NCI-H2171 treated with DMSO at 0.1 percent for 48 hours (cell line): ENCODE results near the gene DNER.

ENCODE experiments used
- DNase-seq: peaks from one replicate; lab custom pipeline; 2025; lab: John Stamatoyannopoulos, UW

Gene DNER

DNA sequence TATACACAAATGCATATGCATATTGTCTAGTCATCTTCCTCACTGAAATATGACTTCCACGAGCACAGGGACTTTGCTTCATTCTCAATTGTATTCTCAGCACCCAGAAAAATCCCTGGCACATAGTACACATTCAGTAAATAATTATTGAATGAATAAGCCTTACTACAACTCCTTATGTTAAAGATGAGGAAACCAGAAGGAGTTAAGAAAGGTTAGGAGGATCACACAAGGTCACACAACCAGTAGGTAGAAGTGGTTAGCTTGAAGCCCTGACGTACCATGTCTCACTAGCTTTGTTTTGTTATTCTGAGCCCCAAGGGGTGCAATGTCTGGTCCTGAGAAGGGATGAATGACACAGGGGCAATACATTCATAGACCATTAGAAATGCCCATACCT is 222.3 kb downstream of the DNER start:
- DNase-seq = no peak

DNA sequence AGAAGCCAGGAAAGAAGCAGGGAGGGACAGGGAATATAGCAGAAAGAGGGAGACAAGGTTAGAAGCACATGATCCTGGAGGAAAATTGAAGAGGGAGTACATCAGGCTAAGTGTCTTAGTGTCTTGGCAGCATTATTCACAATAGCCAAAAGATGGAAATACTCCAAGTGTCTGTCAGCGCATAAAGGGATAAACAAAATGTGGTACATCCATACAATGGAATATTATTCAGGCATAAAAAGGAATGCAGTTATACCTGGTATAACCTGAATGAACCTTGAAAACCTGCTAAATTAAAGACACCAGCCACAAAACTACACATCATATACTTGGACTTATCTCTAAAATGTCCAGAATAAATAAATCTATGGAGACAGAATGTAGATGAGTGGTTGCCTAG is 224.2 kb downstream of the DNER start:
- no peak for DNase-seq

DNA sequence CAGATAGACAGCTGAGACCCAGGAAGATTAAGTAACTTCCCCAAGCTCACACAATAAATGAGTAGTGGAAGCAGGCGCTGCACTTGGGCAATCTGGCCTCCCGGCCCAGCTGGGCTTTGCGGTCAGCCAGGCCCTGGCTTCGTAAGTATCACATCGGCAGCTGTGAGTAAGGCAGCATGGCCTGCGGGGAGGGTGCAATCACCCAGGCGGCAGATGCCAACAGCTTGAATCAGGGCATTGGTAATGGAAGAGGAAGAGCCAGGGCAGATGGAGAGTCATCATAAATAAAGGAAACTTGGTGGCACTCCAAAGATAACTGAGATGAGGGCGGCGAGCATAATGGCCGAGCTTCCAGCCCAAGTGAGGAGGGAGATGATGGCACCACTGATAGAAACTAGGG is 225.3 kb downstream of the DNER start:
- DNase-seq = no peak

DNA sequence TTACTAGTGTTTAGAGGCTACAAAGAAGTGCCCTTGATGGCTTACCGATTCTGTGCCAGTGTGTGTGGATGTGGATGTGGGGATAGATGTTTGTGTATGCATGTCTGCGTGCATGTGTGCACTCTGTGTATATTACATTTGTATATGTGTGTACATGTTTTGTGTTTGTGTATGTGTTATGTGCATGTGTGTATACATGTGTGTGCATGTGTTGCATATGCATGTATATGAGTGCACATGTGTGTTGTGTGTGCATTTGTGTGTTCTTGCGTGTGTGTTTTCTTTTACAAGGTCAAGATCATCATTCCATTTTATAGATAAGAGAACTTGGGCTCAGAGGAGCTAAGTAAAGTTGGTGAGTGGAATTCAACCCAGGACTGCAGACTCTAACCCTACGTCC is 226.1 kb downstream of the DNER start:
- no peak for DNase-seq

DNA sequence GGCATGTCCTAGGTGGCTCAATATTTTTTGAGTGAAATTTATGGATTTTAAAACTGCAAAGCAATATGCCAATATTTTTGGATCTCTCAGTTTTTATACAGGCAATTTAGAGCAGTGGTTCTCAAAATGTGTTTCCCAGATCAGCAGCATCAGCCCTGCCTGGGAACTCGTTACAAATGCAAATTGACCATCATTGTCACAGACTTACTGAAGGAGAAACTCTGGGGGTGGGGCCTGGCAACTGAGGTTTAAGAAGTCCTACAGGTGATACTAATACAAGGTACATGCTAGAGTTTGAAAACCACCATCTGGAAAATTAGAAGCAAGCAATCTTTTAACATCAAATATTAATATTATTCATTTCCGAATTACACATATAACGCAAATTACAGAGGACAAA is 227.7 kb downstream of the DNER start:
- no peak for DNase-seq

DNA sequence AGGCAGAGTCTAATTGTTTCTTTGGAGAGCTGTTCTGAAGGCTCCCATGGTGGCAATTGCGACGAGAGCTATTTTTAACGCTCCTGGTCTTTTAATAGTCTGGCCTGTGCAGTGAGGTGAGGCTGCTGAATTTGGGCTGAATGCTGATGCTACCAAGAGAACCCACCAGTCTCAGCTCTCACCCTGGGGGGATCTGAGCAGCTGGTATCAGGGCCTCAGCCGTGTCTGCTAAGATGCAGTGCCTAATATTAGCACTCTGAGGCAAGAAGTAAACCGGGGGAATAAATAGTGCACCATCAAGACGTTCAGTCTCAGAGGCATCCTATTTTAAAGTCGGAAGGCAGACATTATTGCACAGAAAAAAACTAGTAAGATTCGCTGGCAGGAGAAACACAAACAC is 228.5 kb downstream of the DNER start:
- no peak for DNase-seq

DNA sequence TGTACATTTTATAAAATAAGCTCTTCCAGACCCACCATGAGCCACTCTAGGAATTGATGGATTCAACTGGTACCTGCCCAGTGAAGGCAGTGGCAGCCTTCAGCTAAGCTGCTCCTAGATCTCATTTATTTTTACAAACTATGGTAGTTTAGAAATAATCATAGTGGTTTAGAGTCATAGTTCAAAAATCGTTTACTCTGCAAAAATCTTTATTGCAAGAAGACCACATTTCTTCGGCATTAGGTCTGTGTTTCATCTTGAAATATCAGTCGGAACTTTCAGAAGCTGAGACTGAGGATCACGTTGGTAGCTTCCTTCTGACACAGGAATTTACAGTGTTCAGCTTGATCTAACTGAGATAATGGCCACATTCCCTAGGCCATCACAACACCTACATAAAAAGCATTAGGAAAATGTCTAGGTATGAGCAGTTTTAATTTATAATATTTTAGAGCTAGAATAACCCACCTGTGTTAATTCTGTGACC is 237.0 kb downstream of the DNER start:
- no peak for DNase-seq

DNA sequence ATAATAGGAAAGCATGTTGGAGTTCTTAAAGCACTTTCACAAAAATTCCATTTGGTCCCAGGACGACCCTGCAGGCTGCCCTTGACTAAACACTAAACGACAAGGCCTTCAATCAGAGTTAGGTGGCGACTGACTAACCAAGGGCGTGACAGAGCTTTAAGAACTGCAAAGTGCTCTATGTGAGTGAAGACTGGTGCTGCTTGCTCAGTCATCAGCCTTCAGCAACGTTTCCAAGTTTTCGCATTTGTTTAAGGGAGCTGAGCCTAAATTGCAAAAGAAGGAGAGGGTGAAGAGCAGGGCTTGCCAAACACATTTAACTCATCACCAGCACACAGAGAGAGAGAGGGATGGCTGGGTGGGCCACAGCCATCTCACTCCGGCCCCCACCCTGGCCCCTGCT is 238.6 kb downstream of the DNER start:
- DNase-seq = no peak

DNA sequence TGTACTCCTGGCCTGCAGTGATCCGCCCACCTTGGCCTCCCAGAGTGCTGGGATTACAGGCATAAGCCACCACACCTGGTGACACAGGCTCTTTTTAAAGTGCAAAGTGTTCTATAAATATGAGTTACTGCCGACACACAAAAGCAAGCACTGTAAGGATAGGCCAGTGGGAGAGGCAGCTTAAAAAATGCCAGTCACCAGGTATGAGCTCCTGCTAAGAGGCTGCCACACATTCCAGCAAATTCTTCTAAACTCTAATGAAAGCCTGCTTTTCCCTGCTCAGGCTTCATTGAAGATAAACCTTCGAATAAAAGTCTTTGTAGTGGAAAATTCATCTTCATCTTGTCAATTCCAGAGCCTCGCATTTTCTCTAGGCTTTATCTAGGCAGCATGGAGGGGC is 240.2 kb downstream of the DNER start:
- DNase-seq = no peak

DNA sequence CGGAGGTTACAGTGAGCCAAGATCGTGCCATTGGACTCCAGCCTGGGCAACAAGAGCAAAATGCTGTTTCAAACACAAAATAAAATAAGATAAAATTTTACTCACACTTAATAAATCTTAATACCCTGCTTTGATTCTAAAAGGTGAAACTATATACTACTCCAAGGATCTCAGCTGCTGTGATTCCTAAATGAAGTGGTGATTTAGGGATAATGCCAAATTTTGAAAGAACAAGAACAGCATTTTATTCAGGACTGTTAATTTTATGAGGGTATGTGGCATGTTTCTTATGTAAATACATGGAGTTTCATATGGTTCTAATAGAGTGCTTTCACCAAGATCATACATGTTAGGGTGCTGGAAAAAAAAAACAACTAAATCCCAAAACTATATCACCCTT is 243.6 kb downstream of the DNER start:
- DNase-seq = no peak

DNA sequence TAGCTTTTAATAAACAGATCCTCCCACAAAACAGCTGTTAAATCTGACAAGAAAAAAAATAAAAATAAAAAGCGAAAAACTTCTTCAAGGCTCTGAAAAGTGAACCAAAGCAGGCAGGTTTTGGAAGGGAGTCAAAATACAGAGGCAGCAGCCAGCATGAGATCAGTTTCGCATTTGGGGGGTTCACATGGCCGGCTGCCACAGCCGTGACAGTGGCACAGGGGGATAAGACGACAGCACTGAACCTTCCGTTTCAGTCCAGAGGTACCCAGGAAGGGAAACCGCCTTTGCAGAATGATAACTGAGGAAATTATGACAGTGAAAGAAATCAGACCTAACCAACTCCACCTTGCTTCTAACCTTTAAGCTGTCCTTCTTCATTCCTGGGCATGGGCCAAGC is 246.6 kb downstream of the DNER start:
- DNase-seq = no peak

DNA sequence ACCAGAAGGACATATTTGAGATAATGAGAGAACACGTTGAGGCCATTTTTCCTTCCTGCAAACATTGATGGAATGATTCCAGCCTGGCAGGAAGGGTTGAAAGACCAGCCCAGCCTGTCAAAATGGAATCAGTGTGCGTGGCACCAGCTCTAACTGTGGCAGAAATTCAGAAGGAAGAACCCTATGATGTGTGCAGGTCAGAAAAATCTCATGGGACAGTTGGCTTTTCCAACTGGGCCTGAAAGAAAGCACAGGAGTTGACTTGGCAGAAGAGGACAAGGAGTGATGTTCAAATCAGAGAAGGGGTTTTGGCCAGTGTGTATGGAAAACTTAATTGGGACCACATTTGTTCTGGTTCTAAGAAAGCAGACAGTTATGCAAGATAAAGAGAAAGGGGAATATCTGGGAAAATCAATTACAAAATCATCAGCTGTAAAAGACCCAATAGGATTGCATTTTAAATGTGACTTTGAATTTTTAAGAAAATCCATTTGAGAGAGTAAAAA is 250.5 kb downstream of the DNER start:
- no peak for DNase-seq

DNA sequence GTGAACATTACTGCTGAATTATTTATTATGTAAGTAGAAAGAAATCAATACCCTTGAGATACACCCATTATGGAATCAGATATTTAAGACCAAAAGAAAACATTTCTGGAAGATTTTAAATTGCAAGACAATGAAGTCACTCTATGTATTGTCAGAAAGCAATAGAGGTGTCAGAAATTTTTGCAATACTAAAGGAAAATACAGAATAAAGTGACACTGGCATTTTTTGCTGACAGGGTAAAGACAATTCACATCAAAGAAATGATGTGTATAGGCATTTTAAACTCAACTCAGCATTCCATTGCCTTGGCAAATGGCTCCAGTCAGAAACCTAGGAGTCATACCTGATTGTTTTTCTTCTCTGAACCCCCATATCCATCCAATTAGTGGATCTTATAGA is 252.2 kb downstream of the DNER start:
- no peak for DNase-seq

DNA sequence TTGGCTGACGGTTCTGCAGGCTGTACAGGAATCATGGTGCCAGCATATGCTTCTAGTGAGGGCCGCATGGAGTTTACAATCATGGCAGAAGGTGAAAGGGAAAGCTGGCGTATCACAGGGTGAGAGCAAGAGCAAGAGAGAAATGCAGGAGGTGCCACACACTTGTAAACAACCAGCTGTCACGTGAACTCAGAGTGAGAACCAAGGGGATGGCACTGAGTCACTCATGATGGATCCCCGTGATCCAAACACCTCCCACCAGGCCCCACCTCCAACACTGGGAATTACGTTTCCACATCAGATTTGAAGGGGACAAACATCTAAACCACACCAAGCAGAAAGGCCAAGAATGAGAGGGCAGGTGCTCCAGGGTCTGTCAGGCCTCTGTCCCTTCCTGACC is 258.3 kb downstream of the DNER start:
- DNase-seq = no peak

DNA sequence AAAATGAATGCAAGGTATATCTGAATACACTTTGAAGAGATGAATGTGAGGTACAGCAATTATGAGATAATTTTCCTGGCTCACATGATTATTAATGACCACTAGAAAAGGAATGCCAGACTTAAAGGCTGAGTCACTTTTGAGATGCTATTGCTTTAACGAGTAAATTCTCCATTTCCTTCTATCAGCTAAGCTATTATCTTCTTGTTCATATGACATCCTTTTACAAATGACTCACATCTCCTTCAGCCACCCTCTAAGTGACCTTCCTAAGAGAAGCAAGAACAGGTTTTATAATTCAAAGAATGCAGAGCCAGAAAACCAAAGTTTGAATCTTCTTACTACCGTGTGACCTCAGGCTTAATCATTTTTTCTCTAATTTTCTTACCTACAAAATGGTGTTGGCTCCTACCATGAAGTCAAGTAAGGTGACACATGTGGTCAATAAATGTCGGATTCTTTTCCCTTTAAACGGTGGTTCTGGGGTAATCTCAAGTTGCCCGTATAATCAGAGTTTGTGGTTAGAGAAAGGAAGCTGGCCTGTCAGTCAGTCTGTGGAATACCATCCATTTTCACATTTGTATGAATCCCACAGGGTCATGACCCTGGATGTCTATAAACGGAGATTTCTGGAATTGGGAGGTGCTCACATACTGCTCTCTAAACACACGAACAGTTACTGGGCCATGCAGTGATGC is 259.3 kb downstream of the DNER start:
- no peak for DNase-seq

DNA sequence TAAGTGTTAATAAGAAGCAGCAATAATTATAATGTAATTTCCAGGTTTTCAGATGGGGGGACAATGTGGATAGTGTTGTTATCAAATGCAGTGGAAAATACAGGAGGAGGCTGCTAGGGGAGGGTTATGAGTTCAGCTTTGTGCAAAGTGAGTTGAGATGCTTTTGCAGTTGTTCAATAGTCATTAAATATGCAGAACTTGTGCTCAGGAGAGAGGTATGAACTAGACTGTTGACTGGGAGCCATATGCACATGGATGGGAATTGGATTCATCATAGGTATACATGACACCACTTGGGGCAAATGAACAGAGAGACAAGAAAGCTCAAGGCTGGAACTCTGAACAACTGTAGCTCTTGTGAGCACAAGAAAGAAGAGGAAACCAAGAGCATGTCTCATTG is 261.1 kb downstream of the DNER start:
- DNase-seq = no peak

DNA sequence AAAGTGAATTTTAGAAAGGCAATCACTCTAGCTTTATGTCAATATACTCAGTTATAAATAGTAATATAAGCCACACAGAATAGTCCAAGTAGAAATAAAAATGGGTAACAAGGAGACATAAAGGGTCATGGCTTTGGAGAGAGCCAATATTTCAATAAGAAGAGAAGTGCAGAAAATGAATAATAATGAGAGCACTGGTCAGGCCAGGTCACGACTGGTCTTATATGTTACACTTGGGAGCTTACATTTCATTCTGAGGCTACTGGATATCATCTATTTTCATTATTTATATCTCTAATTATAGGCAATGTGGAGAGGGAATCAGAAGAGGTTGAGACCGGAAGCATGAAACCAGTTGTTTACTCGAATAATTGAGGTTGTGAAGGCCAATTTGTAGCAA is 262.5 kb downstream of the DNER start:
- DNase-seq = no peak

DNA sequence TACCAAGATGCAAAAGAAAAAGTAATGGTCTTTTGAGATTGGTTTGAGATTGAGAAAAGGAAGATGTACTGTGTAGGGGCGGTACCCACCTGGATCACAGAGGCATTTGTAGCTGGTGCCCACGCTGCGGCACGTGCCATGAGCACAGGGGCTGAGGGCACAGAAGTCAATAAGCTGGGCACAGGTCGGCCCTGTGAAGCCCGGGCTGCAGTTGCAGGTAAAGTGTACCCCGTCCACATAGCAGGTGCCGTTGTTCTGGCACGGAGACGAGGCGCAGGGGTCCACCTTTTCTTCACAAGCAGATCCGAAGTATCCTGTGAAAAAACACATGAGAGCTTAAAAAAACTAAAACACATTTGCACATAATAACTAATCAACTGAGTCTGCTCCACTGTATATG is 267.1 kb downstream of the DNER start:
- no peak for DNase-seq

DNA sequence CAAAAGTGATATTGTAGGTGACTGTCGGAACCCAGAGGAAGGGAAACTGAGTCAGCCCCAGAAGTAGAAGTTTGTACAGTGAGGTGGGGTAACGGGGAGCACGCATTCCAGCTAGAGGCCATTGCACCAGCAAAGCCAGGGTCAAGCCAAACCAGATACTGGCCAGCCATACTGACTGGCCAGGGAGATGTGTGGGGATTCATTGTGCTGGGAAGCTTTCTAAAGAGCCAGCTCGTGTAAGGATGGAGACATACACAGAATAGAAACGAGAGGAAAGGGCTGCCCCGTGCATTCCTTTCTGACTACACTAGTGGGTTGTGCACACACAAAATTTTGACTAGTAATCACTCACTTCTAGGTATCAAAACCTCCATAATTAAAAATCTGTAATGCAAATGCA is 268.0 kb downstream of the DNER start:
- DNase-seq = no peak

DNA sequence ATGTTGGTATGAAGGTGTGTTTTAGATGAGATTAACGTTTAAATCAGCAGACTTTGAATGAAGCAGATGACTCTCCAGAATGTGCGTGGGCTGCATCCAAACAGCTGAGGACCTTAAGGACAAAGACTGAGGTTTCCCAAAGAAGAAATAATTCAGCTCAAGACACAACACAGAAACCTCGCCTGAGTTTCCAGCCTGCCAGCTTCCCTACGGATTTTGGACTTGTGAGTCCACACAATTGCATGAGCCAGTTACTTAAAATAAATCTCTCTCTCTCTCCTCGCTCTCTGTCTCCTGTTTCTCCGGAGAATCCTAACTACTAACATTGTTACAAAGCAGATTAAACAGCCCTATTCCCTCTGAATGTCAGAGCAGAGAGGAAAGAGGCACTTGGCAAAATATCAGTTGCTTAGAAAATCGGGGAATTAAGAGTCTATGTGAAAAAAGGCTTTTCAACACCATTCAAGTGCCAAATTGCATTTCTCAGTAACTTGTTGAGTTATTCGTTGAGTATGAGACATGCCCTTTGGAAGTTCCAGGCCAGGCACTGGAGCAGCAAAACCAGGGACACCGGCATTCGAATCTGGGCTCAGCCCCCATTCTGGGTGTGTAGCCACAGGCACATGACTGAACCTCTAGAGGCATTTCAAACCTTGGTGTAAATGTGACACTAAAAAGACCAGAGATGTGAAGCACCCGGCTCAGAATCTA is 268.7 kb downstream of the DNER start:
- DNase-seq = no peak

DNA sequence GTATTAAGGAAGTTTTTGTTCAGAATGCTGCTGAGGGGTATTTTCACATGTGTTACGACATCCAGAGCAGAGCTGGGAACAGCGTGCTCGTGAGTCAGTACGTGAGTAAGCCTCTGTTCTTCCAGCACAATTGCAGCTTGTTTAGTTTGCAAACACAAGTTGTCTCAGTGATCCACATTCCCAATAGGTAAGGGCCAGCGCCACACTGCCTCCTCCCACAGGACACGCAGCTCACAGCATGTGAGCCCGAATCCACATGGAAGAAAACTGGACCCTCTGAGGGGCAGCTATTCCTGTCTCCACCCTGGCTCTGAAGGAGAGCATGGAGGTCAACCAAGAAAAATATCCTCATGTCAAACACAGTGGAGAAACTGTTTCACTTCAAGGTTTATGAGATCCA is 269.3 kb downstream of the DNER start:
- no peak for DNase-seq

DNA sequence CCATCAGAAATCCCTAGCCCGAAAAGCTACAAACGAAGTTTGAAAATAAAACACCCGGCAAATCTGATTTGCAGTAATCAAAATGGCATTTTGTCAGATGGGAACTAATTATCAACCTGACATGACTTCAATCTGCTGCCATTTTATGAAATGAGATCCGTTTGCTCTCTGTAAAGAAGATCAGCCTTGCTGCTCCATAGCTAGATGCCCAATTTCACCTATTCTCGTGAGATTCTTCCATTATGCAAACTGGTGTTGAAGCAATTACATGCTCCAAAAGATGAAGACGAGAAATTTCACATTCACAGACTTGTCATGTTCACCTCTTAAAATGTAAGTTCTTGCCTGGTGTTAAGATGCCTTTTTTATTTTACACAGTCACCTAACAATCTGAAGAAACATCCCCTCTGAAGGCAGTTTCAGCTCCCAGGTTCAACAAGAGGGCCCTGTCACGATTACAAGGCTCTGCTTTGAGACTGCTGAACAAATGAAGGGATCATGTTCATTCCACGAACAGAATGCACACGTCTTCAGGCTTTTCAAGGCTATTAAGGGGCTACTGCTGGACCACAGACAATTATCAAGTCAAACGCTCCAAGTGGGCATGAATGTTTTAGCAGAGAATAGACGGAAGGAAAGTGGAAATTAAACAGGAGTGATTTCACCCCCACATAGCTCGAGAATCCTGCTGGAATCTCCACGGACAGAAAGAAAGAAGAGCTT is 270.6 kb downstream of the DNER start:
- no peak for DNase-seq

DNA sequence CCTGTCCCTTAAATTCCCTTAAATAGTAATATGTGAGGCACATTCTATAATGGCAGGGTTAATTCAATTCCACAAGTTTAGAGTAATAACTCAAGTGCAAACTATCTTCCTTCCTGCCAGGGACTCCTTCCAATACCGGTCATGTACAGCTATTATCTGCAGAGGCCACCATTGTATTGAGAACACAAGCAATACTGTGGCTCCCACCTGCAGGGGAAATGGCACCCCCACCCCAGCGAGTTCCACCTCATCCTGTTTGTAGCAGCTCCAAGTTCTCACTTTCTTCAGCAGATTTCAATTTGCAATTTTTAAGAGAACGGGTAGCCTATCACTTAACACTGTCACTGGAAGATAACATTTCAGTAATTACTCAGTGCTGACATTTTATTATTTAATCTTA is 271.2 kb downstream of the DNER start:
- DNase-seq = no peak
